OCI-LY1 (cell line): ENCODE data around the gene STK24.

Source experiments
- CTCF ChIP-seq: fragments of 200-600 bp; sonication (generic), shearing (Covaris generic); IDR thresholded peaks from 2 replicates; pipeline ENCODE4 v1.5.1; 2017; ENCODE audit warnings: mild to moderate bottlenecking, antibody characterized with exemption, low read length, moderate library complexity, mixed read lengths
- EZH2 ChIP-seq: fragments of 200-600 bp; sonication (generic), shearing (Covaris generic); IDR thresholded peaks from 2 replicates; pipeline ENCODE4 v1.8.0; 2017; ENCODE audit warnings: borderline replicate concordance, mixed run types, mild to moderate bottlenecking, antibody characterized with exemption, low read length, moderate library complexity, mixed read lengths

- TF ChIP-seq CTCF (no peak), EZH2 (no peak)
Observed at GRCh38 chr13:98591721-98592361, 14.9 kb upstream of the STK24 start.
